ENCODE data around the gene CACNA1A. TPM values are rescaled to one million over a fixed set of nuclear protein-coding genes. Genes with fewer than 3 reads are reported as not detected.
"Not testable (repeated sequence)": the region's sequence is repeated elsewhere in the genome, so short reads cannot be mapped to it uniquely, and the experiment has no call there.

Gene CACNA1A
- total RNA-seq = 0.25 and 0.30 TPM in 2 replicates

- intact Hi-C loops (cut with micrococcal nuclease) = no loop called here
- H3K4me3 Mint-ChIP-seq (ENCODE audit: low read depth) = no peak within 1 kb of the TSS
- H3K27me3 Mint-ChIP-seq (ENCODE audit: low read depth) = peaks cover 43% of the 10 kb centered on the region
- H3K27ac Mint-ChIP-seq = no peak within 1 kb of the TSS
- DNase-seq (ENCODE audit: low spot score) = no peak
- H3K36me3 Mint-ChIP-seq (ENCODE audit: low read depth) = no peaks in the 10 kb centered on the region
- H3K9me3 Mint-ChIP-seq = no peaks in the 10 kb centered on the region
- no peaks in the 10 kb centered on the region for H3K4me1 Mint-ChIP-seq (ENCODE audit: low read depth)
These were observed at the start of gene CACNA1A for GRCh38 chr19:13506471-13506820. Gene CACNA1A, minus strand, starts transcription at chr19:13506479. Its CDS starts 255 bp downstream, at chr19:13506224.

- intact Hi-C loops (cut with micrococcal nuclease) = no loop called here
- Mint-ChIP-seq H3K4me1 (ENCODE audit: low read depth) (no peaks in the 10 kb centered on the region), H3K36me3 (ENCODE audit: low read depth) (no peaks in the 10 kb centered on the region), H3K27me3 (ENCODE audit: low read depth) (no peaks in the 10 kb centered on the region), H3K4me3 (ENCODE audit: low read depth) (no peak overlapping the region), H3K9me3 (no peaks in the 10 kb centered on the region), H3K27ac (no peak overlapping the region)
- no peak for DNase-seq (ENCODE audit: low spot score)
These were observed 48.4 kb upstream of the CACNA1A start for GRCh38 chr19:13554506-13555240.

GRCh38 chr19:13553880-13554400, 47.7 kb upstream of the CACNA1A start:
- Mint-ChIP-seq H3K4me1 (ENCODE audit: low read depth) (no peaks in the 10 kb centered on the region), H3K36me3 (ENCODE audit: low read depth) (no peaks in the 10 kb centered on the region), H3K4me3 (ENCODE audit: low read depth) (no peak overlapping the region), H3K27me3 (ENCODE audit: low read depth) (no peaks in the 10 kb centered on the region), H3K27ac (no peak overlapping the region), H3K9me3 (no peaks in the 10 kb centered on the region)
- intact Hi-C loops (cut with micrococcal nuclease) = no loop called here
- no peak for DNase-seq (ENCODE audit: low spot score)

GRCh38 chr19:13548131-13548530, 41.9 kb upstream of the CACNA1A start:
- DNase-seq (ENCODE audit: low spot score) = no peak
- Mint-ChIP-seq H3K27me3 (ENCODE audit: low read depth) (no peaks in the 10 kb centered on the region), H3K27ac (no peak overlapping the region), H3K36me3 (ENCODE audit: low read depth) (no peaks in the 10 kb centered on the region), H3K4me3 (ENCODE audit: low read depth) (no peak overlapping the region), H3K4me1 (ENCODE audit: low read depth) (no peaks in the 10 kb centered on the region), H3K9me3 (no peaks in the 10 kb centered on the region)
- intact Hi-C loops (cut with micrococcal nuclease) = no loop called here

- no peaks in the 10 kb centered on the region for H3K27me3 Mint-ChIP-seq (ENCODE audit: low read depth)
- intact Hi-C loops (cut with micrococcal nuclease) = no loop called here
- no peaks in the 10 kb centered on the region for H3K4me1 Mint-ChIP-seq (ENCODE audit: low read depth)
- no peak overlapping the region for H3K4me3 Mint-ChIP-seq (ENCODE audit: low read depth)
- H3K27ac Mint-ChIP-seq = no peak overlapping the region
- H3K36me3 Mint-ChIP-seq (ENCODE audit: low read depth) = no peaks in the 10 kb centered on the region
- H3K9me3 Mint-ChIP-seq = no peaks in the 10 kb centered on the region
- no peak for DNase-seq (ENCODE audit: low spot score)
These were observed 40.8 kb upstream of the CACNA1A start for GRCh38 chr19:13547102-13547501.

- no peak for DNase-seq (ENCODE audit: low spot score)
- Mint-ChIP-seq H3K27ac (no peak overlapping the region), H3K4me3 (ENCODE audit: low read depth) (no peak overlapping the region), H3K36me3 (ENCODE audit: low read depth) (no peaks in the 10 kb centered on the region), H3K9me3 (no peaks in the 10 kb centered on the region), H3K27me3 (ENCODE audit: low read depth) (no peaks in the 10 kb centered on the region), H3K4me1 (ENCODE audit: low read depth) (no peaks in the 10 kb centered on the region)
- intact Hi-C loops (cut with micrococcal nuclease) = no loop called here
These were observed 38.1 kb upstream of the CACNA1A start for GRCh38 chr19:13544423-13544822.

- Mint-ChIP-seq H3K27me3 (ENCODE audit: low read depth) (no peaks in the 10 kb centered on the region), H3K4me1 (ENCODE audit: low read depth) (no peaks in the 10 kb centered on the region), H3K27ac (no peak overlapping the region), H3K36me3 (ENCODE audit: low read depth) (no peaks in the 10 kb centered on the region), H3K9me3 (no peaks in the 10 kb centered on the region), H3K4me3 (ENCODE audit: low read depth) (no peak overlapping the region)
- intact Hi-C loops (cut with micrococcal nuclease) = no loop called here
- no peak for DNase-seq (ENCODE audit: low spot score)
These were observed 35.3 kb upstream of the CACNA1A start for GRCh38 chr19:13541554-13541953.

- Mint-ChIP-seq H3K9me3 (no peaks in the 10 kb centered on the region), H3K4me3 (ENCODE audit: low read depth) (no peak overlapping the region), H3K36me3 (ENCODE audit: low read depth) (no peaks in the 10 kb centered on the region), H3K27me3 (ENCODE audit: low read depth) (no peaks in the 10 kb centered on the region), H3K27ac (no peak overlapping the region), H3K4me1 (ENCODE audit: low read depth) (no peaks in the 10 kb centered on the region)
- intact Hi-C loops (cut with micrococcal nuclease) = no loop called here
- DNase-seq (ENCODE audit: low spot score) = no peak
These were observed 33.1 kb upstream of the CACNA1A start for GRCh38 chr19:13539332-13539731.

- Mint-ChIP-seq H3K27me3 (ENCODE audit: low read depth) (no peaks in the 10 kb centered on the region), H3K27ac (no peak overlapping the region), H3K4me1 (ENCODE audit: low read depth) (no peaks in the 10 kb centered on the region), H3K9me3 (no peaks in the 10 kb centered on the region), H3K36me3 (ENCODE audit: low read depth) (no peaks in the 10 kb centered on the region), H3K4me3 (ENCODE audit: low read depth) (no peak overlapping the region)
- intact Hi-C loops (cut with micrococcal nuclease) = no loop called here
- DNase-seq (ENCODE audit: low spot score) = no peak
These were observed 32.4 kb upstream of the CACNA1A start for GRCh38 chr19:13538601-13539253.

GRCh38 chr19:13537454-13537853, 31.2 kb upstream of the CACNA1A start:
- no peaks in the 10 kb centered on the region for H3K27me3 Mint-ChIP-seq (ENCODE audit: low read depth)
- H3K36me3 Mint-ChIP-seq (ENCODE audit: low read depth) = no peaks in the 10 kb centered on the region
- no peaks in the 10 kb centered on the region for H3K9me3 Mint-ChIP-seq
- intact Hi-C loops (cut with micrococcal nuclease) = no loop called here
- no peak overlapping the region for H3K4me3 Mint-ChIP-seq (ENCODE audit: low read depth)
- DNase-seq (ENCODE audit: low spot score) = no peak
- H3K4me1 Mint-ChIP-seq (ENCODE audit: low read depth) = no peaks in the 10 kb centered on the region
- H3K27ac Mint-ChIP-seq = no peak overlapping the region

GRCh38 chr19:13530720-13531119, 24.4 kb upstream of the CACNA1A start:
- DNase-seq (ENCODE audit: low spot score) = no peak
- Mint-ChIP-seq H3K27me3 (ENCODE audit: low read depth) (no peaks in the 10 kb centered on the region), H3K4me1 (ENCODE audit: low read depth) (no peaks in the 10 kb centered on the region), H3K36me3 (ENCODE audit: low read depth) (no peaks in the 10 kb centered on the region), H3K9me3 (peaks cover 3% of the 10 kb centered on the region), H3K4me3 (ENCODE audit: low read depth) (no peak overlapping the region), H3K27ac (no peak overlapping the region)
- intact Hi-C loops (cut with micrococcal nuclease) = no loop called here

- H3K27me3 Mint-ChIP-seq (ENCODE audit: low read depth); H3K36me3 Mint-ChIP-seq (ENCODE audit: low read depth); intact Hi-C loops (cut with micrococcal nuclease): not testable (repeated sequence)
These were observed 23.4 kb upstream of the CACNA1A start for GRCh38 chr19:13529721-13530120.

GRCh38 chr19:13526552-13526951, 20.3 kb upstream of the CACNA1A start:
- H3K9me3 Mint-ChIP-seq = peaks cover 7% of the 10 kb centered on the region

More at GRCh38 chr19:13529721-13530120, 23.4 kb upstream of the CACNA1A start:
- not testable (repeated sequence) for H3K4me1 Mint-ChIP-seq (ENCODE audit: low read depth); DNase-seq (ENCODE audit: low spot score); H3K9me3 Mint-ChIP-seq; H3K27ac Mint-ChIP-seq; H3K4me3 Mint-ChIP-seq (ENCODE audit: low read depth)

More at GRCh38 chr19:13526552-13526951, 20.3 kb upstream of the CACNA1A start:
- Mint-ChIP-seq H3K27me3 (ENCODE audit: low read depth) (no peaks in the 10 kb centered on the region), H3K36me3 (ENCODE audit: low read depth) (no peaks in the 10 kb centered on the region), H3K4me1 (ENCODE audit: low read depth) (no peaks in the 10 kb centered on the region), H3K27ac (no peak overlapping the region), H3K4me3 (ENCODE audit: low read depth) (no peak overlapping the region)
- intact Hi-C loops (cut with micrococcal nuclease) = no loop called here
- DNase-seq (ENCODE audit: low spot score) = no peak

Data from activated T-helper 2 cell treated with anti-CD3 and anti-CD28 coated beads, Interferon-gamma antibody, Interleukin-2, Interleukin-4, amounts not matched to agents 10 μg/mL and 5 μg/mL and 100 μg/mL, durations not matched to agents 14 hours and 24 hours and 36 hours (primary cell).